NT2/D1 (cell line): Measurements from ENCODE around the gene CHCHD6.

Source experiments
- SUZ12 ChIP-seq: IDR thresholded peaks from 2 replicates; pipeline ENCODE4 v1.6.1; 2011; ENCODE audit not compliant: insufficient read length, insufficient read depth; ENCODE audit errors: extremely low read depth
- YY1 ChIP-seq: IDR thresholded peaks from 2 replicates; pipeline ENCODE4 v1.6.1; 2011; ENCODE audit not compliant: insufficient read length, insufficient read depth
- ZNF274 ChIP-seq: IDR thresholded peaks from 2 replicates; pipeline ENCODE4 v1.6.1; 2011; ENCODE audit warnings: mild to moderate bottlenecking, low read depth, low read length

- TF ChIP-seq SUZ12 (no peak), YY1 (no peak), ZNF274 (no peak)
Measured at GRCh38 chr3:126749931-126750755, 46.1 kb downstream of the CHCHD6 start.
